Fibroblast of villous mesenchyme (primary cell): ENCODE data around the gene CAD. TPM values are rescaled to one million over a fixed set of nuclear protein-coding genes. Genes with fewer than 3 reads are reported as not detected.

Source experiments
- DNase-seq: peaks from one replicate; pipeline ENCODE4 v3.0.0-alpha.2; 2010; ENCODE audit warnings: low read depth
- H3K4me3 ChIP-seq: 2 replicates; pipeline ENCODE4 v1.5.1; 2011; ENCODE audit warnings: low read depth, mild to moderate bottlenecking, low read length
- total RNA-seq: library from RNA; depleted of rRNA; stranded (reverse); fragments of >200 nt; gene quantifications from 2 replicates; pipeline ENCODE4 v1.2.3, GENCODE V29; 2012
- TF ChIP-seq, protein P1 (sequence below): IDR thresholded peaks from 2 replicates; pipeline ENCODE4 v1.5.1; 2012; ENCODE audit warnings: low read depth, mild to moderate bottlenecking, low read length; ENCODE audit not compliant: insufficient read depth

CAD gene
- total RNA-seq, 1 donor = 32.4 TPM

- DNase-seq = no peak
- TF ChIP-seq, protein P1, sequence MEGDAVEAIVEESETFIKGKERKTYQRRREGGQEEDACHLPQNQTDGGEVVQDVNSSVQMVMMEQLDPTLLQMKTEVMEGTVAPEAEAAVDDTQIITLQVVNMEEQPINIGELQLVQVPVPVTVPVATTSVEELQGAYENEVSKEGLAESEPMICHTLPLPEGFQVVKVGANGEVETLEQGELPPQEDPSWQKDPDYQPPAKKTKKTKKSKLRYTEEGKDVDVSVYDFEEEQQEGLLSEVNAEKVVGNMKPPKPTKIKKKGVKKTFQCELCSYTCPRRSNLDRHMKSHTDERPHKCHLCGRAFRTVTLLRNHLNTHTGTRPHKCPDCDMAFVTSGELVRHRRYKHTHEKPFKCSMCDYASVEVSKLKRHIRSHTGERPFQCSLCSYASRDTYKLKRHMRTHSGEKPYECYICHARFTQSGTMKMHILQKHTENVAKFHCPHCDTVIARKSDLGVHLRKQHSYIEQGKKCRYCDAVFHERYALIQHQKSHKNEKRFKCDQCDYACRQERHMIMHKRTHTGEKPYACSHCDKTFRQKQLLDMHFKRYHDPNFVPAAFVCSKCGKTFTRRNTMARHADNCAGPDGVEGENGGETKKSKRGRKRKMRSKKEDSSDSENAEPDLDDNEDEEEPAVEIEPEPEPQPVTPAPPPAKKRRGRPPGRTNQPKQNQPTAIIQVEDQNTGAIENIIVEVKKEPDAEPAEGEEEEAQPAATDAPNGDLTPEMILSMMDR = no peak
- H3K4me3 ChIP-seq = no peak overlapping the region
Observed at GRCh38 chr2:27208486-27209050, 8.6 kb upstream of the CAD start.

GRCh38 chr2:27209621-27210401 is 7.4 kb upstream of the CAD start:
- H3K4me3 ChIP-seq = no peak overlapping the region
- peak; percentile 74 for DNase-seq
- TF ChIP-seq, protein P1 = no peak

DNA sequence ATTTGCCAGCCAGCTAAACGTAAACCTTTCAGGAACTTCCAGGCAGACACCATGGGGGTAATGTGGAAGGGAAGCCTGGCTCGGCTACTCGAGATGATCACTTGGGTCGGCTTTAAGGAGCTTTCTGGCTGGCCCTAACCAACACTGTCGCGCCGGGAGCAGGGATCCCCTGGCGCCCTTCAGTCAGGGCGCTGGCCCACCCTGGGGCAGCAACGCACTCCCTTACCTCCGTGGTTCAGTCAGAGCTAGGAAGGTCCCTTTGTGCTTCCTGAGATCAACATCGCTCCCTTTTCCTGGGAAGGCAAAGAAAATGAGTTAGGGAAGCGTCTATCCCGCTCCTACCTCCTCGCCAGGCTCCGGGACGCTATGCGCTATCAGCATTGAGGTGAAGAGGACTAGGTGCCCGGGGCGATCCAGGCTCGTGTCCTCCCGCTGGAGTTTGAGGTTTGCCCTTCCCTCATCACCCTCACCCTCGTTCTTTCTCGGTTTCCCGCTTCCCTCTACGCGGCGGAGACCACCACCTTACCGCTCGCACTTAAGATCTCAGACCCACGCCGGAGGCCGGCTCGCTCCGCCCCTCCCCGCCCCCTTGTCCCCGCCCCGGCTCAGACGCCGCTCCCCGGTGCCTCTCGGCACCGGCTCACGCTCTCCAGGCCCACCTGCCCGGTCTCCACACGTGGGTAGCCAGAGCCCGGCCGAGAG is 5.8 kb upstream of the CAD start:
- peak overlapping the region; percentile 91 for H3K4me3 ChIP-seq
- peak; percentile 19 for DNase-seq
- TF ChIP-seq, protein P1 = no peak

DNA sequence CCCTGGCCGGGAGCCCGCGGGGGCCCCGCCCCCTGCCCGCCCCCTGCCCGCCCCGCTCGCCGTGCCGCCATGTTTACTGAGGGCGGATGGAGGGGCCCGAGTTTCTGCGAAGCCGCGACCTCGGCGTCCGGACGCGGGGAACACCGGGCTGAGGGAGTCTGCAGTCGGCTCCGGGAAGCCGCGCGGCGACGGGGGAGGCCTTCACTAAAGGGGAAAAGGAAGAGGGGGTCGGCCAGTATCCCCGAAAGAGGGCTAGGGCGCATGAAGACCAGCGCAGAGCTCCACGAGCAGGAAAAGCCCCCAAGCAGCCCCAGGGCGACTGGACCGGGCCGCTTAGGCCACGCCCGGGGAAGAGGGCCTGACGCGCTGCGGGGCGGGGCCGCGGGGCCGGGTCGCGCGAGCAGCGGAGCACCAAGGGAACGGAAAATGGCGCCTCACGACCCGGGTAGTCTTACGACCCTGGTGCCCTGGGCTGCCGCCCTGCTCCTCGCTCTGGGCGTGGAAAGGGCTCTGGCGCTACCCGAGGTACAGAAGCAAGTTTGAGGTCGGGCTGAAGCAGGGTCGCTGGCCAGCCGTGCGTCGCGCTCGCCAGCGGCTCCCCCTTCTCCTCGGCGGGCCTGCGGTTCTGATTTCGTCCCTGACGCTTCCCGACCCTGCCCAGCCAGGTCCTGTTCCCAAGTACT is 5.1 kb upstream of the CAD start, which contains the start of the genes ATRAID and SLC5A6:
TSS of gene ATRAID (plus strand) at position 99 of the 683 bp plus-strand sequence. CDS start at position 427, 328 bp downstream.
TSS of gene SLC5A6 (minus strand) at position 326 of the 683 bp plus-strand sequence. CDS start 4,618 bp downstream, outside the sequence.
- DNase-seq = peak; percentile 89
- TF ChIP-seq, protein P1 = no peak
- H3K4me3 ChIP-seq = peak within 1 kb of the TSS; percentile 91

- TF ChIP-seq, protein P1 = no peak
- DNase-seq = peak; percentile 88
- H3K4me3 ChIP-seq = peak overlapping the region; percentile 91
Observed at GRCh38 chr2:27212626-27213471, 4.3 kb upstream of the CAD start.
